WTC11 (cell line): ENCODE results near the gene COA1.

Experiments used
- MXD4 ChIP-seq: fragments of 250-450 bp; sonication (Bioruptor Pico); IDR thresholded peaks from 2 replicates; pipeline ENCODE4 v1.8.0; 2021; ENCODE audit warnings: mild to moderate bottlenecking, moderate library complexity, borderline replicate concordance
- RELA ChIP-seq: sonication (generic); formaldehyde crosslinking; IDR thresholded peaks from 2 replicates; pipeline ENCODE4 v1.8.1; 2022; ENCODE audit warnings: missing genetic modification reagents, mild to moderate bottlenecking, borderline replicate concordance
- SMAD4 ChIP-seq: sonication (generic); formaldehyde crosslinking; IDR thresholded peaks from 2 replicates; pipeline ENCODE4 v1.8.0; 2022; ENCODE audit warnings: mild to moderate bottlenecking, missing genetic modification reagents
- ZNF317 ChIP-seq: sonication (generic); formaldehyde crosslinking; IDR thresholded peaks from 2 replicates; pipeline ENCODE4 v1.8.1; 2023; ENCODE audit warnings: low read depth, mild to moderate bottlenecking, moderate library complexity, missing genetic modification reagents, borderline replicate concordance
- TF ChIP-seq, protein P1 (sequence below): fragments of 200-600 bp; IDR thresholded peaks from 2 replicates; pipeline ENCODE4 v1.8.0; 2022; ENCODE audit warnings: antibody characterized with exemption
- TF ChIP-seq, protein P2 (sequence below): sonication (generic); formaldehyde crosslinking; IDR thresholded peaks from 2 replicates; pipeline ENCODE4 v1.8.1; 2022; ENCODE audit warnings: low read depth, mild to moderate bottlenecking, moderate library complexity, missing genetic modification reagents, borderline replicate concordance
- TF ChIP-seq, protein P3 (sequence below): sonication (generic); formaldehyde crosslinking; IDR thresholded peaks from 2 replicates; pipeline ENCODE4 v1.8.1; 2022; ENCODE audit warnings: mild to moderate bottlenecking, moderate library complexity, missing genetic modification reagents

DNA sequence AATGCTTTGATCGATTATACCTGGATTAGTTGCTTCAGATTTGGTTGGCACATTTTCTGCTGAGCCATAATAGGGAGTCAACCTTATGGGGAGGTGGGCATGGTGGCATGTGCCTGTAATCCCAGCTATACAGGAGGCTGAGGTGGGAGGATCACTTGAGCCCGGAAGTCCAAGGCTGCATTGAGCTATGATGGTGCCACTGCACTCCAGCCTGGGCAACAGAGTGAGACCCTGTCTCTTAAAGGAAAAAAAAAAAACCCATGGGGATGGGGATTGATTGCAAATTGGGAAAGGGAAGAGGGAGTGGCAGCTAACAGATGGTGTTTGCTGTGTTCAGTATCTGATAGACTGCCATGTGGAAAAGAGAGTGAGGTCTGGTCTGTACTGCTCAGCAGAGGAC is 135.3 kb downstream of the COA1 start:
- TF ChIP-seq, protein P1, sequence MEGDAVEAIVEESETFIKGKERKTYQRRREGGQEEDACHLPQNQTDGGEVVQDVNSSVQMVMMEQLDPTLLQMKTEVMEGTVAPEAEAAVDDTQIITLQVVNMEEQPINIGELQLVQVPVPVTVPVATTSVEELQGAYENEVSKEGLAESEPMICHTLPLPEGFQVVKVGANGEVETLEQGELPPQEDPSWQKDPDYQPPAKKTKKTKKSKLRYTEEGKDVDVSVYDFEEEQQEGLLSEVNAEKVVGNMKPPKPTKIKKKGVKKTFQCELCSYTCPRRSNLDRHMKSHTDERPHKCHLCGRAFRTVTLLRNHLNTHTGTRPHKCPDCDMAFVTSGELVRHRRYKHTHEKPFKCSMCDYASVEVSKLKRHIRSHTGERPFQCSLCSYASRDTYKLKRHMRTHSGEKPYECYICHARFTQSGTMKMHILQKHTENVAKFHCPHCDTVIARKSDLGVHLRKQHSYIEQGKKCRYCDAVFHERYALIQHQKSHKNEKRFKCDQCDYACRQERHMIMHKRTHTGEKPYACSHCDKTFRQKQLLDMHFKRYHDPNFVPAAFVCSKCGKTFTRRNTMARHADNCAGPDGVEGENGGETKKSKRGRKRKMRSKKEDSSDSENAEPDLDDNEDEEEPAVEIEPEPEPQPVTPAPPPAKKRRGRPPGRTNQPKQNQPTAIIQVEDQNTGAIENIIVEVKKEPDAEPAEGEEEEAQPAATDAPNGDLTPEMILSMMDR, result no peak
- TF ChIP-seq SMAD4 (CRISPR knock-in tag), result no peak
- no peak for TF ChIP-seq RELA (CRISPR knock-in tag)
- TF ChIP-seq, protein P2, sequence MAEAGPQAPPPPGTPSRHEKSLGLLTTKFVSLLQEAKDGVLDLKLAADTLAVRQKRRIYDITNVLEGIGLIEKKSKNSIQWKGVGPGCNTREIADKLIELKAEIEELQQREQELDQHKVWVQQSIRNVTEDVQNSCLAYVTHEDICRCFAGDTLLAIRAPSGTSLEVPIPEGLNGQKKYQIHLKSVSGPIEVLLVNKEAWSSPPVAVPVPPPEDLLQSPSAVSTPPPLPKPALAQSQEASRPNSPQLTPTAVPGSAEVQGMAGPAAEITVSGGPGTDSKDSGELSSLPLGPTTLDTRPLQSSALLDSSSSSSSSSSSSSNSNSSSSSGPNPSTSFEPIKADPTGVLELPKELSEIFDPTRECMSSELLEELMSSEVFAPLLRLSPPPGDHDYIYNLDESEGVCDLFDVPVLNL (CRISPR knock-in tag), result no peak
- no peak for TF ChIP-seq MXD4
- TF ChIP-seq, protein P3, sequence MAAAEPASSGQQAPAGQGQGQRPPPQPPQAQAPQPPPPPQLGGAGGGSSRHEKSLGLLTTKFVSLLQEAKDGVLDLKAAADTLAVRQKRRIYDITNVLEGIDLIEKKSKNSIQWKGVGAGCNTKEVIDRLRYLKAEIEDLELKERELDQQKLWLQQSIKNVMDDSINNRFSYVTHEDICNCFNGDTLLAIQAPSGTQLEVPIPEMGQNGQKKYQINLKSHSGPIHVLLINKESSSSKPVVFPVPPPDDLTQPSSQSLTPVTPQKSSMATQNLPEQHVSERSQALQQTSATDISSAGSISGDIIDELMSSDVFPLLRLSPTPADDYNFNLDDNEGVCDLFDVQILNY (CRISPR knock-in tag), result no peak
- TF ChIP-seq ZNF317 (CRISPR knock-in tag), result no peak
